NCI-H446 (cell line): ENCODE data around the gene SUPV3L1.
A peak's percentile ranks its signal among the peaks of the same experiment; 100 is the strongest.
"Not testable (repeated sequence)": the region's sequence is repeated elsewhere in the genome, so short reads cannot be mapped to it uniquely, and the experiment has no call there.

Source experiments
- DNase-seq, 2 experiments: peaks; one replicate each; lab custom pipeline; 2025; lab: John Stamatoyannopoulos, UW

Gene SUPV3L1

DNA sequence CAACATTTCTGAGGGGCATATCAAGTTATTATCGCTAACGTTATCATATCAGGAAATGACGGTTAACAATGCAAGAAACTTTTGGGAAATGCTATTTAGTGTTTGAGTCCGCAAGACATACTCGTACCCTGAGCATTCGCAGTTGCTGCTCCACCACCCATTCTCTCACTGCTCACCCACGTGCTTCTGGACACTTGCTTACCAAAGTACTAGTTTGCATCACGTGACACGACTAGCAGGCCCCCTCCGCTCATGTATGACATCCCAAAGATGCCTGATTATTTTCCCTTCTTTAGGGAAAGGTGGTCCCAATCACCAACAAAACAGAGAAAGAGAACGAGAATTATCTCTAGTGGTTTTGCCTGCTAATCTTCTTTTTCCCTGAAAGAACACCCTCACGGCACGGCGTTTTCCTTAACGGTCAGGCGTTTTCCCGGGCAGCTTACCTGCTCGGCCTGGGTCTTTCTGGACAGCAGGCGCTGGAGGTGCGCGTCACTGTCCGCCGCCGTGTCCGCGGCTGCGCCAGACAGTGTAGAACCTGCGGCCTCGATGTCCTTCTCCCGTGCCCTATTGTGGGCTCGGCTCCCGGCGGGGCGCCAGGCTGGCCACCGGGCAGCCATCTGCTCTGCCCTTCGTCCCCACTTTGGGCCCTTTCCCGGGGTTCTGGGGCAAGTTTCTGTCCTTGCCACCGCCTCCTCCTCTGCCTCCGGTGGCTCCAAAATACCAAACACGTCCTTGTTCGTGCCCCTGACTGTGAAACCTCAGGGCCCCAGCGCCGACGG is at the start of gene SUPV3L1:
Gene SUPV3L1 (plus strand): TSS at position 492 of the 782 bp plus-strand sequence. CDS start 58 bp downstream, at position 550.
- DNase-seq = peak; percentile 80 to 90

DNA sequence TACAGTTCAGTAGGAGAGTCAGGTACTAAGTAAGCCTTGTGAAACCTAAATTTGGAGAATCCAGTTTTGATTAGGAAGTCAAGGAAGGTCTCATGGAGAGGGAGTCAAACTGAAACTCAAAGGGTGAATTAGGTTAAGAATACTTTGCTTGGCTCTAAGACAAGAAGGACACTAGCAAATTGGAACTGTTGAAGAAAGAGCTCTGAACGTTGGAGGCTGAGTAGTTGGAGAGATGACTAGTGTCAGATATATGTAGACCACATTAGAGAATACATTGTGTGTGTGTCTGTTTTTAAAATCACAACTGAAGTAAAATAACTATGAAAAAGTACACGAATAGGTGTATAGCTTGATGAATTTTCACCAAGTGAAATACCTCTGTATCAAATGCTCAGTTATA is 49.8 kb upstream of the SUPV3L1 start:
- DNase-seq = no peak

DNA sequence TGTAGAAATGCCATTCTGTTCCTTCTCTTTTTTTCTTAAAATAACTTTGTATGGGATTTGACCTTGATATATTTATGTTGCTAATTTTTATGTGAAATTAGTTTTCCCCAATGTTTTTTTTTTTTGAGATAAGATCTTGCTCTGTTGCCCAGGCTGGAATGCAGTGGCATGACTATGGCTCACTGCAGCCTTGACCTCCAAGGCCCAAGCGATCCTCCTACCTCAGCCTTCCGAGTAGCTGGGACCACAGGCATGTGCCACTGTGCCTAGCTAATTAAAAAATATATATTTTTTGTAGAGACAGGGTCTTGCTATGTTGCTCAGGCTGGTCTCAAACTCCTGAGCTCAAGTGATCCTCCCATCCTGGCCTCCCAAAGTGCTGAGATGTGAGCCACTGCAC is 40.1 kb upstream of the SUPV3L1 start:
- DNase-seq = no peak

DNA sequence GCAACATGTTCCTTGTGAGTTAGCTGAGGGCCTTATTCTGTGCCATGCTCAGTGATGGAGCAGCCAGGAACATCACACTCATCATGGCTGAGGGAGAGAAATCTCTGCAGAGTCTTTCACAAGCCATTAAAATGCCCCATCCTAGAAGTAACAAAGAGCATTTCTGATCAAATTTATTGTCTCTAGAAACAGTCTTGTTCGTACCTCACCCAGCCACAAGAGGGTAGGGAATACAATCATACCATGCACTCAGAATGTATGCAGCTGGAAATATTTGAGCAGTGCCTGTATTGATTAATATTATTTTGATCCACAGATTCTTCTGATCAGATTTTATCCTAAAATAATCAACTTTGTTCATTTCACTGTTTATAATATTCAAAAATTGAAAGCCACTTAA is 38.7 kb upstream of the SUPV3L1 start:
- no peak for DNase-seq

DNA sequence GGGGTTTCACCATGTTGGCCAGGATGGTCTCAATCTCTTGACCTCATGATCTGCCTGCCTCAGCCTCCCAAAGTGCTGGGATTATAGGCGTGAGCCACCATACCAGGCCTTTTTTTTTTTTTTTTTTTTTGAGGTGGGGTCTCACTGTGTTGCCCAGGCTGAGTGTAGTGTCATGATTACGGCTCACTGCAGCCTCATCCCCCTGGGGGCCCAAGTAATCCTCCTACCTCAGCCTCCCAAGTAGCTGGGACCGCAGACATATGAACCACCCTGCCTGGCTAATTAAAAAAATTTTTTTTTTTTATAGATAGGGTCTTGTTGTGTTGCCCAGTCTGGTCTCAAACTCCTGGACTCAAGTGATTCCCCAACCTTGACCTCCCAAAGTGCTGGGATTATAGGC is 38.0 kb upstream of the SUPV3L1 start:
- not testable (repeated sequence) for DNase-seq

DNA sequence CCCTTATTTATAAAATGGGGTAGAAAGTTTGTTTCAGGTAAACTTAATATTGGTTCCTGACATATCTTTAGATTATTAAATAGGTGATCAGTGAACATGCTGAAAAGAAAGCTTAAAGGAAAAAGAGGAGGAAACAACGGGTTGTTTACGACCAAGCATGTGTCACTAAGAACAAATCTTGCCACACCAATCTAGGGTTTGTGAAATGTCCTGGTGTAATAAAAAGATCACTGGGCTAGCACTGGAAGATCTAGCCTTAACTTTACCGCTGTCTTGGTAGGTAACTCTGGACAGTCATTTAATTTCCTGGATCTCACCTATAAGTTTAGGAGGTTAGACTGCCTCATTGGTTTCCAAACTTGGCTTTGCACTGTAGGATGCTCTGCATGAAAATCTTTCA is 37.1 kb upstream of the SUPV3L1 start:
- no peak for DNase-seq

DNA sequence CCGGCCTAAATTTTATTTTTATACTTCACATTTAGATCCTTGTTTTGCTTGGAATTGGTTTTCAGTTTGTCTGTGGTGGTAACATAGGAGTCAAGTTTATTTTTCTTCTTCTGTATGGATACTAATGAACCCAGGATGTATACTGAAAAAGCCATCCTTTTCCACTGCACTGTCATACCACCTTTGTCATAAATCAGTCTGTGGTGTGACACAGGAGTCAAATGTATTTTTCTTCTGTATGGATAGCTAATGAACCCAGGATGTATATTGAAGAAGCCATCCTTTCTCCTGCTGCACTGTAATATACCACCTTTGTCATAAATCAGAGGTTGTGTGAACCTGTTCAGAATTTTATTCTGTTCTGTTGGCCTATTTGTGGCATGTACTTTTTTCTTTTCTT is 34.7 kb upstream of the SUPV3L1 start:
- no peak for DNase-seq

DNA sequence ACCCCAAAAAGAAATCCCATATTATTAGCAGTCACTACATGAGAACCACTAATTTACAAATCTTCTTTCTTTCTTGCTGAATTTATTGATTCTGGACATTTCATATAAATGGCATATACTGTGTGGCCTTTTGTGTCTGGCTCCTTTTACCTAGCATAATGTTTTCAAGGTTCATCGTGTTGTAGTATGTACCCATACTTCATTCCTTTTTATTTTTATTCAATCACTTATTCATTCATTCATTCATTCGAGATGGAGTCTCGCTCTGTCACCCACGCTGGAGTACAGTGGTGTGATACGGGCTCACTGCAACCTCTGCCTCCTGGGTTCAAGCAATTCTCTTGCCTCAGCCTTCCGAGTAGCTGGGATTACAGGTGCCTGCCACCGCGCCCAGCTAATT is 34.2 kb upstream of the SUPV3L1 start:
- DNase-seq = no peak

GRCh38 chr10:69146759-69147158 is 33.3 kb upstream of the SUPV3L1 start:
- no peak for DNase-seq

- DNase-seq = no peak
Measured at GRCh38 chr10:69151984-69152383, 28.1 kb upstream of the SUPV3L1 start.

GRCh38 chr10:69153227-69153626 is 26.8 kb upstream of the SUPV3L1 start:
- no peak for DNase-seq

GRCh38 chr10:69160809-69161241 is 19.2 kb upstream of the SUPV3L1 start:
- DNase-seq = no peak

GRCh38 chr10:69168493-69168892 is 11.5 kb upstream of the SUPV3L1 start:
- no peak for DNase-seq

- no peak for DNase-seq
Measured at GRCh38 chr10:69172241-69172982, 7.6 kb upstream of the SUPV3L1 start.

- not testable (repeated sequence) for DNase-seq
Measured at GRCh38 chr10:69175326-69175725, 4.7 kb upstream of the SUPV3L1 start.

GRCh38 chr10:69176823-69177222 is 3.2 kb upstream of the SUPV3L1 start:
- no peak for DNase-seq

DNA sequence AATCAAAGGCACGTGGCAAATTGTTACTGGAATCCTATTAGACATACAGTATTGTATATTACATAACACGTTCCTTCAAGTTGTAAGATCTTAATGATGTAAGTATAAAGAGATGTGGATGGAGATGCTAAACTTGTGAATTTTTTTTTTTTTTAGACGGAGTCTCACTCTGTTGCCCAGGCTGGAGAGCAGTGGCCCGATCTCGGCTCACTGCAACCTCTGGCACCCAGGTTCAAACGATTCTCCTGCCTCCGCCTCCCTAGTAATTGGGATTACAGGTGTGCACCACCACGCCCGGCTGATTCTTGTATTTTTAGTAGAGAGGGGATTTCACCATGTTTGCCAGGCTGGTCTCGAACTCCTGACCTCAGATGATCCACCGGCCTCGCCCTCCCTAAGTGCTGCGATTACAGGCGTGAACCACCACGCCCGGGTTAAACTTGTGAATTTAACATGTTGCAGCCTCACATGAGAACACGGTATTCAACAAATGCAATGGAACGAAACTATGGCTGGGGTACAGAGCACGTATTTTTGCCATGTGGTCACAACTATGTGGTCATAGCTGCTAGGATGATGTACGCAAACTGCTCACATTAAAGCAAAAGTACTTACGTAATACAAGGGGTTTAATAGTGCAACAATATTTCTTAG is 818 bp upstream of the SUPV3L1 start:
- DNase-seq = no peak

- DNase-seq = no peak
Measured at GRCh38 chr10:69180525-69181204, 631 bp downstream of the SUPV3L1 start.

GRCh38 chr10:69181433-69181832 is 1.4 kb downstream of the SUPV3L1 start:
- DNase-seq = no peak

GRCh38 chr10:69182005-69182404 is 2.0 kb downstream of the SUPV3L1 start:
- DNase-seq = no peak

GRCh38 chr10:69186524-69186923 is 6.5 kb downstream of the SUPV3L1 start:
- no peak for DNase-seq

DNA sequence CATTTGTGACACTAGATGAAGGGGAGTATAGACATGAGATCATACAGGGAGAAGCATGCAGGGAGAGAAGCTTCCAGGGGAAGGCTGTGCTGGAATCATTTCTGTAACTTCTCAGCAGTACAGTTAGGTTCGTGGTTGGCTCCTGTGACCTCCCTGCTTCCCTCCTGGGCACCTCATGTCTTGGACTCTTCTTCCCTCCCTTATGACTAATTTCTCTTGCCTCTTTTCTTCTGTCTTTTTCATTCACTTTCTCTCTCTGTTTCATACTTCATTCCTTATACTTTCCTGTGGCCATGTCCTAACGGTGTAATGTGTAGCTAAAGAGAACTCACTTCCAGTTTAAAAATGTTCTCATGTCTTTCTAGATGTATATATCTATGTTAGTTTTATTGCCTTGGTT is 21.0 kb downstream of the SUPV3L1 start:
- no peak for DNase-seq
